Thyroid gland (tissue), 4 donors: ENCODE results near the gene CYP2F1.

Experiments
- POLR2A ChIP-seq, 2 donors: fragments of 450-650 bp; IDR thresholded peaks; one replicate each; pipeline ENCODE4 v1.6.1; 2017; ENCODE audit warnings: antibody characterized with exemption in 2 of 2, mild to moderate bottlenecking in 2 of 2, moderate library complexity in 1 of 2
- TF ChIP-seq, protein P1 (sequence below), 6 experiments: fragments of 200-600 bp in 3 of 6; fragments of 450-650 bp in 3 of 6; sonication (generic) in 3 of 6; IDR thresholded peaks; one replicate each; pipeline ENCODE4 v1.5.1; 2016 to 2019; ENCODE audit warnings: antibody characterized with exemption in 6 of 6, mild to moderate bottlenecking in 2 of 6, inconsistent platforms in 1 of 6, moderate library complexity in 1 of 6

DNA sequence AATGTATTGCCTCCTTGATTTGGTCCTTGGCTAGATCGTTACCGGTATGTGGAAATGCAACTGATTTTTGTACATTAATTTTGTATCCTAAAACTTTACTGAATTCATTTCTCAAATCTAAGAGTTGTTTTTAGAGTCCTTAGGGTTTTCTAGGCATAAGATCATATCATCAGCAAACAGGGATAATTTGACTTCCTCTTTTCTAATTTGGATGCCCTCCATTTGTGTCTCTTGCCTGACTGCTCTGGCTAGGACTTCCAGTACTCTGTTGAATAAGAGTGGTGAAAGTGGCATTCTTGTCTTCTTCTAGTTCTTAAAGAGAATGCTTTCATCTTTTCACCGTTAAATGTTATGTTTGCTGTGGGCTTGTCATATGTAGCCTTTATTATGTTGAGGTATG, 37.9 kb upstream of the CYP2F1 start:
- TF ChIP-seq, protein P1, sequence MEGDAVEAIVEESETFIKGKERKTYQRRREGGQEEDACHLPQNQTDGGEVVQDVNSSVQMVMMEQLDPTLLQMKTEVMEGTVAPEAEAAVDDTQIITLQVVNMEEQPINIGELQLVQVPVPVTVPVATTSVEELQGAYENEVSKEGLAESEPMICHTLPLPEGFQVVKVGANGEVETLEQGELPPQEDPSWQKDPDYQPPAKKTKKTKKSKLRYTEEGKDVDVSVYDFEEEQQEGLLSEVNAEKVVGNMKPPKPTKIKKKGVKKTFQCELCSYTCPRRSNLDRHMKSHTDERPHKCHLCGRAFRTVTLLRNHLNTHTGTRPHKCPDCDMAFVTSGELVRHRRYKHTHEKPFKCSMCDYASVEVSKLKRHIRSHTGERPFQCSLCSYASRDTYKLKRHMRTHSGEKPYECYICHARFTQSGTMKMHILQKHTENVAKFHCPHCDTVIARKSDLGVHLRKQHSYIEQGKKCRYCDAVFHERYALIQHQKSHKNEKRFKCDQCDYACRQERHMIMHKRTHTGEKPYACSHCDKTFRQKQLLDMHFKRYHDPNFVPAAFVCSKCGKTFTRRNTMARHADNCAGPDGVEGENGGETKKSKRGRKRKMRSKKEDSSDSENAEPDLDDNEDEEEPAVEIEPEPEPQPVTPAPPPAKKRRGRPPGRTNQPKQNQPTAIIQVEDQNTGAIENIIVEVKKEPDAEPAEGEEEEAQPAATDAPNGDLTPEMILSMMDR (IDR thresholded peaks at IDR 0.05), result no peak
- TF ChIP-seq POLR2A (IDR thresholded peaks at IDR 0.05), result no peak
